ENCODE measurements around the gene AKAP6.

DNA sequence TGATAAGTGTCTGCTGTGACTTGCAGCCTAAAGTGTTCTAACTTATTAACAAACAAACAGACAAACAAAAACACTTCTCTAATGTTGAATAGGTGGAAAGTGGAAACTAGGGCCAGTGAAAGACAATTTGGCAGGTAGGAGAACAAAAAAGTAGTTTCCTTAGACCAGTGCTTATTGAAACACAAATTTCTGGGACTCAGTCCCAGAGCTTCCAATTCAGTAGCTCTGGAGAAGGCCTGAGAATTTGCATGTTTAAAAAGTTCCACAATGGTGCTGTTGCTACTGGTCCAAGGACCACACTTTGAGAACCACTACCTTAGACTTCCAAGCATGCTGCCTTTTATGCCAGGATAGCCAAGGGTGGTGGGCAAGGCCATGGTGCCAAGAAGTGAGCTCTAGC is 67.8 kb downstream of the AKAP6 start:
- TF ChIP-seq, protein P1, sequence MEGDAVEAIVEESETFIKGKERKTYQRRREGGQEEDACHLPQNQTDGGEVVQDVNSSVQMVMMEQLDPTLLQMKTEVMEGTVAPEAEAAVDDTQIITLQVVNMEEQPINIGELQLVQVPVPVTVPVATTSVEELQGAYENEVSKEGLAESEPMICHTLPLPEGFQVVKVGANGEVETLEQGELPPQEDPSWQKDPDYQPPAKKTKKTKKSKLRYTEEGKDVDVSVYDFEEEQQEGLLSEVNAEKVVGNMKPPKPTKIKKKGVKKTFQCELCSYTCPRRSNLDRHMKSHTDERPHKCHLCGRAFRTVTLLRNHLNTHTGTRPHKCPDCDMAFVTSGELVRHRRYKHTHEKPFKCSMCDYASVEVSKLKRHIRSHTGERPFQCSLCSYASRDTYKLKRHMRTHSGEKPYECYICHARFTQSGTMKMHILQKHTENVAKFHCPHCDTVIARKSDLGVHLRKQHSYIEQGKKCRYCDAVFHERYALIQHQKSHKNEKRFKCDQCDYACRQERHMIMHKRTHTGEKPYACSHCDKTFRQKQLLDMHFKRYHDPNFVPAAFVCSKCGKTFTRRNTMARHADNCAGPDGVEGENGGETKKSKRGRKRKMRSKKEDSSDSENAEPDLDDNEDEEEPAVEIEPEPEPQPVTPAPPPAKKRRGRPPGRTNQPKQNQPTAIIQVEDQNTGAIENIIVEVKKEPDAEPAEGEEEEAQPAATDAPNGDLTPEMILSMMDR (IDR thresholded peaks at IDR 0.05): no peak
- TF ChIP-seq POLR2A (IDR thresholded peaks at IDR 0.05): no peak
